GM12878 (cell line): ENCODE data around the gene NOL4L. TPM values are rescaled to one million over a fixed set of nuclear protein-coding genes. Genes with fewer than 3 reads are reported as not detected.

Source experiments
- ATAC-seq: fragments of 200-7000 bp; cut with Tn5 transposase; 3 replicates; pipeline ENCODE4 v1.9.1; 2020; ENCODE audit warnings: mild to moderate bottlenecking, moderate library complexity
- BruUV-seq: library from RNA; stranded (reverse); fragments of 400-500 nt; replicated peaks from 2 replicates; lab custom pipeline; 2021; lab: Mats Ljungman, UMichigan
- CTCF ChIA-PET: fragments of 300-600 bp; sonication (Branson Sonifier 250); formaldehyde crosslinking; extraction: SDS; loops from one replicate; lab custom pipeline; 2021; ENCODE audit warnings: inconsistent platforms; lab: Yijun Ruan, JAX
- POLR2A ChIA-PET: fragments of 350-600 bp; formaldehyde crosslinking; extraction: SDS; loops from one replicate; lab custom pipeline; 2021; ENCODE audit warnings: inconsistent platforms; lab: Charles Lee
- RAD21 ChIA-PET: fragments of 300-600 bp; sonication (Branson Sonifier 250); formaldehyde crosslinking; loops from one replicate; lab custom pipeline; 2023; ENCODE audit warnings: antibody characterized with exemption; ENCODE audit not compliant: unreplicated experiment; lab: Charles Lee
- SMC1A ChIA-PET: fragments of 300-600 bp; sonication (Branson Sonifier 250); formaldehyde crosslinking; loops from one replicate; lab custom pipeline; 2023; ENCODE audit not compliant: unreplicated experiment, uncharacterized antibody; lab: Charles Lee
- DNase-seq: peaks from one replicate; pipeline ENCODE4 v3.0.0-alpha.2; 2011; ENCODE audit warnings: low read depth, low spot score
- FAIRE-seq: peaks from 3 replicates; lab custom pipeline; 2011; peaks lifted over from hg19 to GRCh38; lab: Jason Lieb, UNC
- H2AFZ ChIP-seq: 2 replicates; pipeline ENCODE4 v1.6.0; 2011; ENCODE audit warnings: low read depth, low read length, control low read depth; ENCODE audit not compliant: control insufficient read depth
- H3K27ac ChIP-seq: 2 replicates; pipeline ENCODE4 v1.5.1; 2011; ENCODE audit warnings: control low read depth; ENCODE audit not compliant: control insufficient read depth, insufficient read depth
- H3K27me3 ChIP-seq, 2 experiments: replicated peaks in 1 of 2; 2 replicates each; pipeline versions ENCODE4 v1.6.0 to v1.6.1; 2011; ENCODE audit warnings: low read length in 1 of 2; ENCODE audit not compliant: control insufficient read depth in 2 of 2, insufficient read depth in 2 of 2
- H3K36me3 ChIP-seq, 2 experiments: 2 replicates each; pipeline ENCODE4 v1.5.1; 2011; ENCODE audit warnings: low read length in 1 of 2; ENCODE audit not compliant: control insufficient read depth in 2 of 2, insufficient read depth in 2 of 2
- H3K4me1 ChIP-seq: 2 replicates; pipeline ENCODE4 v1.6.1; 2011; ENCODE audit warnings: mild to moderate bottlenecking, low read length, moderate library complexity, mixed read lengths; ENCODE audit not compliant: control insufficient read depth, insufficient read depth
- H3K4me2 ChIP-seq: 2 replicates; pipeline ENCODE4 v1.6.0; 2011; ENCODE audit warnings: control low read depth; ENCODE audit not compliant: control insufficient read depth, insufficient read depth
- H3K4me3 ChIP-seq: fragments of 200-600 bp; sonication (generic); 2 replicates; pipeline ENCODE4 v1.5.1; 2016
- H3K79me2 ChIP-seq: 2 replicates; pipeline ENCODE4 v1.6.0; 2011; ENCODE audit warnings: low read length; ENCODE audit not compliant: control insufficient read depth, insufficient read depth
- H3K9ac ChIP-seq: 2 replicates; pipeline ENCODE4 v1.8.0; 2011; ENCODE audit warnings: low read length, control low read depth, mixed read lengths; ENCODE audit not compliant: control insufficient read depth, insufficient read depth
- H3K9me3 ChIP-seq: replicated peaks from 3 replicates; pipeline ENCODE4 v1.5.1; 2011; ENCODE audit warnings: mild to moderate bottlenecking, low read length; ENCODE audit not compliant: control insufficient read depth, insufficient read depth
- H4K20me1 ChIP-seq: 2 replicates; pipeline ENCODE4 v1.6.0; 2011; ENCODE audit not compliant: control insufficient read depth, insufficient read depth
- CBX5 ChIP-seq: sonication (generic); IDR thresholded peaks from 2 replicates; pipeline ENCODE4 v1.6.1; 2016; ENCODE audit warnings: low read depth, moderate library complexity, mild to moderate bottlenecking, inconsistent platforms
- CUX1 ChIP-seq: IDR thresholded peaks from 2 replicates; pipeline ENCODE4 v1.6.1; 2012; ENCODE audit warnings: improper control_type of control experiment, low read depth, low read length; ENCODE audit not compliant: insufficient replicate concordance
- EP300 ChIP-seq, 2 experiments: fragments of 150-350 bp in 1 of 2; IDR thresholded peaks; 2 replicates each; pipeline ENCODE4 v1.6.1; 2011 to 2012; ENCODE audit warnings: low read depth in 2 of 2, low read length in 2 of 2, borderline replicate concordance in 1 of 2, improper control_type of control experiment in 1 of 2, inconsistent platforms in 1 of 2; ENCODE audit not compliant: control insufficient read depth in 1 of 2
- FOS ChIP-seq: IDR thresholded peaks from 3 replicates; pipeline ENCODE4 v1.6.1; 2011; ENCODE audit warnings: borderline replicate concordance; ENCODE audit not compliant: insufficient read length; ENCODE audit errors: extremely low read depth
- JUND ChIP-seq: IDR thresholded peaks from 2 replicates; pipeline ENCODE4 v1.6.1; 2012; ENCODE audit warnings: low read depth, mild to moderate bottlenecking, low read length, improper control_type of control experiment, moderate library complexity
- KAT2A ChIP-seq: conservative IDR thresholded peaks from 2 replicates; pipeline ENCODE4 v1.6.1; 2011; ENCODE audit warnings: low read depth, low read length; ENCODE audit not compliant: control insufficient read depth
- NFYA ChIP-seq: IDR thresholded peaks from 2 replicates; pipeline ENCODE4 v1.6.1; 2011; ENCODE audit warnings: low read depth, mild to moderate bottlenecking, low read length, improper control_type of control experiment, borderline replicate concordance
- RBBP5 ChIP-seq: fragments of 200-600 bp; sonication (generic); conservative IDR thresholded peaks from 2 replicates; pipeline ENCODE4 v1.6.1; 2016
- RFX5 ChIP-seq: IDR thresholded peaks from 2 replicates; pipeline ENCODE4 v1.6.1; 2011; ENCODE audit warnings: low read depth, low read length, improper control_type of control experiment
- SMAD5 ChIP-seq: IDR thresholded peaks from 2 replicates; pipeline ENCODE4 v1.6.1; 2016; ENCODE audit warnings: antibody characterized with exemption, low read depth
- WRNIP1 ChIP-seq: IDR thresholded peaks from 2 replicates; pipeline ENCODE4 v1.6.1; 2011; ENCODE audit warnings: low read depth, low read length, improper control_type of control experiment, borderline replicate concordance
- WGBS: methylation state at CpG from one replicate; pipeline ENCODE4 v1.1.6; 2016; ENCODE audit warnings: low lambda C conversion rate; ENCODE audit not compliant: insufficient replicate concordance, insufficient coverage; ENCODE audit errors: missing lambda C conversion rate; 5-methylcytosine and 5-hydroxymethylcytosine counted together
- in situ Hi-C: fragments of 300-500 bp; cut with MboI; formaldehyde crosslinking; loops from 9 replicates; pipeline ENCODE4 v1.14.3; 2018; ENCODE audit warnings: mixed read lengths
- intact Hi-C: fragments of 100-400 bp; cut with micrococcal nuclease; formaldehyde crosslinking; loops from one replicate; pipeline ENCODE4 v1.14.2; 2022; ENCODE audit not compliant: unreplicated experiment
- polyA plus RNA-seq, 11 experiments: library from polyadenylated mRNA; depleted of rRNA in 4 of 11; unstranded in 6 of 11; stranded (reverse) in 5 of 11; fragments of >200 nt; fragmentation: Nextera tagmentation in 4 of 11; fragmentation: Illumina TruSeq in 1 of 11; extraction: Ambion mirVana in 4 of 11; extraction: Trizol in 1 of 11; gene quantifications; 1 replicate in 1 of 11; 2 replicates in 10 of 11; pipeline versions ENCODE4 v1.2.1 to v1.2.3, GENCODE V29; 2011 to 2016; ENCODE audit warnings: inconsistent platforms in 2 of 11, missing spikeins in 2 of 11, low read depth in 1 of 11
- total RNA-seq, 4 experiments: library from RNA; depleted of rRNA in 3 of 4; stranded (reverse); fragments of >200 nt in 3 of 4; fragmentation: Illumina TruSeq in 1 of 4; extraction: Trizol in 1 of 4; gene quantifications; 2 replicates each; pipeline versions ENCODE4 v1.2.1 to v1.2.3, GENCODE V29; 2013 to 2021
- TF ChIP-seq, protein P1 (sequence below): fragments of 450-650 bp; formaldehyde crosslinking; IDR thresholded peaks from 2 replicates; pipeline ENCODE4 v1.5.0; 2022; ENCODE audit warnings: mild to moderate bottlenecking, missing genetic modification characterization

NOL4L gene
- total and polyA plus RNA-seq, 10 of the 15 experiments (the other 5 are each of a cell fraction or from before 2014, with no cell fraction given): 2.3 to 24.0 (median 8.0) TPM

- no peak for ATAC-seq
- 81% methylated on average over 8 of the region's 11 CpGs for WGBS
- DNase-seq: no peak
- ChIA-PET CTCF (no interaction called here), SMC1A (no interaction called here), POLR2A (no interaction called here), RAD21 (no interaction called here)
- peaks cover 11% of the 10 kb centered on the region for H3K4me1 ChIP-seq
- intact Hi-C loops (no loop called here), in situ Hi-C loops (no loop called here)
- peaks cover 7% of the 10 kb centered on the region for H4K20me1 ChIP-seq
- FAIRE-seq: no peak
- no peak overlapping the region for H3K4me3 ChIP-seq
- H3K9me3 ChIP-seq: no peaks in the 10 kb centered on the region
- no peaks in the 10 kb centered on the region for H3K79me2 ChIP-seq
- no peak overlapping the region for H3K9ac ChIP-seq
- H3K27me3 ChIP-seq: no peaks in the 10 kb centered on the region
- H2AFZ ChIP-seq: no peak overlapping the region
- no peaks in the 10 kb centered on the region; a peak in 1 of 4 replicates for H3K36me3 ChIP-seq
- no peak overlapping the region for H3K27ac ChIP-seq
- no TSS peak for BruUV-seq
- H3K4me2 ChIP-seq: no peak overlapping the region
- TF ChIP-seq SMAD5 (no peak), CUX1 (no peak), KAT2A (no peak), CBX5 (no peak), RBBP5 (no peak), FOS (no peak), WRNIP1 (no peak), JUND (no peak), NFYA (no peak), RFX5 (no peak), EP300 (IDR thresholded peaks at IDR 0.05; ENCODE audit: borderline replicate concordance in 1 of 2, control insufficient read depth in 1 of 2, low read depth in 2 of 2, low read length in 2 of 2) (no peak)
- TF ChIP-seq, protein P1, sequence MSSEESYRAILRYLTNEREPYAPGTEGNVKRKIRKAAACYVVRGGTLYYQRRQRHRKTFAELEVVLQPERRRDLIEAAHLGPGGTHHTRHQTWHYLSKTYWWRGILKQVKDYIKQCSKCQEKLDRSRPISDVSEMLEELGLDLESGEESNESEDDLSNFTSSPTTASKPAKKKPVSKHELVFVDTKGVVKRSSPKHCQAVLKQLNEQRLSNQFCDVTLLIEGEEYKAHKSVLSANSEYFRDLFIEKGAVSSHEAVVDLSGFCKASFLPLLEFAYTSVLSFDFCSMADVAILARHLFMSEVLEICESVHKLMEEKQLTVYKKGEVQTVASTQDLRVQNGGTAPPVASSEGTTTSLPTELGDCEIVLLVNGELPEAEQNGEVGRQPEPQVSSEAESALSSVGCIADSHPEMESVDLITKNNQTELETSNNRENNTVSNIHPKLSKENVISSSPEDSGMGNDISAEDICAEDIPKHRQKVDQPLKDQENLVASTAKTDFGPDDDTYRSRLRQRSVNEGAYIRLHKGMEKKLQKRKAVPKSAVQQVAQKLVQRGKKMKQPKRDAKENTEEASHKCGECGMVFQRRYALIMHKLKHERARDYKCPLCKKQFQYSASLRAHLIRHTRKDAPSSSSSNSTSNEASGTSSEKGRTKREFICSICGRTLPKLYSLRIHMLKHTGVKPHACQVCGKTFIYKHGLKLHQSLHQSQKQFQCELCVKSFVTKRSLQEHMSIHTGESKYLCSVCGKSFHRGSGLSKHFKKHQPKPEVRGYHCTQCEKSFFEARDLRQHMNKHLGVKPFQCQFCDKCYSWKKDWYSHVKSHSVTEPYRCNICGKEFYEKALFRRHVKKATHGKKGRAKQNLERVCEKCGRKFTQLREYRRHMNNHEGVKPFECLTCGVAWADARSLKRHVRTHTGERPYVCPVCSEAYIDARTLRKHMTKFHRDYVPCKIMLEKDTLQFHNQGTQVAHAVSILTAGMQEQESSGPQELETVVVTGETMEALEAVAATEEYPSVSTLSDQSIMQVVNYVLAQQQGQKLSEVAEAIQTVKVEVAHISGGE: no peak
These were observed 107.3 kb downstream of the NOL4L start for GRCh38 chr20:32477594-32478512.
